Neural crest cell (in vitro differentiated cells): Measurements from ENCODE around the gene SLC17A9. TPM values are rescaled to one million over a fixed set of nuclear protein-coding genes. Genes with fewer than 3 reads are reported as not detected.

ENCODE experiments used
- DNase-seq: peaks from one replicate; pipeline ENCODE4 v3.0.0; 2021; ENCODE audit warnings: low read depth, mixed read lengths, low spot score
- H3K27ac Mint-ChIP-seq: one replicate; pipeline ENCODE4 v1.8.0; 2021; ENCODE audit warnings: mild to moderate bottlenecking, mixed read lengths; ENCODE audit not compliant: unreplicated experiment
- H3K27me3 Mint-ChIP-seq: 2 replicates; pipeline ENCODE4 v1.8.0; 2021; ENCODE audit warnings: low read depth, mild to moderate bottlenecking, mixed read lengths
- H3K36me3 Mint-ChIP-seq: 2 replicates; pipeline ENCODE4 v1.8.0; 2021; ENCODE audit warnings: low read depth, mild to moderate bottlenecking, mixed read lengths
- H3K4me1 Mint-ChIP-seq: 2 replicates; pipeline ENCODE4 v1.8.0; 2021; ENCODE audit warnings: mixed read lengths
- H3K4me3 Mint-ChIP-seq: one replicate; pipeline ENCODE4 v1.8.0; 2021; ENCODE audit warnings: mild to moderate bottlenecking, mixed read lengths
- H3K9me3 Mint-ChIP-seq: 2 replicates; pipeline ENCODE4 v1.8.0; 2021; ENCODE audit warnings: mixed read lengths
- total RNA-seq: library from RNA; stranded (reverse); gene quantifications from 2 replicates; pipeline ENCODE4 v1.2.1, GENCODE V29; 2021
- TF ChIP-seq, protein P1 (sequence below): fragments of 200-600 bp; sonication (generic); conservative IDR thresholded peaks from 2 replicates; pipeline ENCODE4 v1.5.0; 2021; ENCODE audit warnings: antibody characterized with exemption, mild to moderate bottlenecking

Gene SLC17A9
- total RNA-seq, 1 donor from 2014 or later: 1.2 TPM

DNA sequence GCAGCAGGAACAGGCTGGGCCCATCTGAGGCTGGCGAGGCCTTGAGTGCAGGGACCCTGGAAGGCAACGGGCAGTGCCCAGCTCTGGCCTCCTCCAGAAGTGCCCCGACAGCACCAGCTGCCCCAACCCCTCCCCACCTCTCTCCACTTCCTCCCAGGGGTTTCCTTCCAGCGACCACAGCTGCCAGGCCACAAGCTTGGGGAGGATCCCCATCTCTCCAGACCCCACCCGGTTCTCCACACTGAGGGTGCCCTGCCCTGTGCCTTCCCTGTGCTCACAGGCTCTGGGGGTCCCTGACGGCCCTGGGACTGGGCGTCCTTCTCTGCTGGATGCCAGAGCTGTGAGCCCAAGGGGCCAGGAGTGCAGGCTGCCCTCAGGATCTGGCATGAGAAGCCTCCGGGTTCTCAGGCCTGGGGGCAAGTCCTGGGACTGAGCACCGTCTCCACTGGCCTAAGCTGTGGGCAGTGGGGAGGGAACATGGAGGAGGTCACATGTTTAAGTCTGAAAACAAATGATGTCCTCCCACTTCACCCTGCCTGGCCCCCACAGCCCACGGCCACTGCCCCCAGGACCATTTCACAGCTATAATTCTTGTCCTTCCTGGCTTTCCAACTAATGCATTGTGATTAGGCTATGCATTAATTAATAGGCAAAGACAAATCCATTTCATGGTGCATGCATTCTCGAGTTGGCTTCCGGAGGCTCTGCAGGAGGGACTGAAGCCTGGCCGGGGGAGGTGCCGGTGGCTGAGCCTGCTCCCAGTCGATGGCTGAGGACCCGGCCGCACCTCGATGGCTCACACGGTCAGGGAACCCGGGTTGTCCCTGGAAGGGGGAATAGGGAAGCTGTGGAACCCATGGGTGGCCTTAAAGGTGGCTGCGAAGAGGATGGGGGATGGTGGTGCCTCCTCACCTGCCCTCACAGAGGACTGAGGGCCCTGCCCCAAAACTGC is 29.9 kb downstream of the SLC17A9 start:
- Mint-ChIP-seq H3K4me1 (peaks cover 42% of the 10 kb centered on the region), H3K27ac (no peak overlapping the region), H3K27me3 (peaks cover 28% of the 10 kb centered on the region), H3K9me3 (no peaks in the 10 kb centered on the region), H3K4me3 (no peak overlapping the region), H3K36me3 (no peaks in the 10 kb centered on the region)
- TF ChIP-seq, protein P1, sequence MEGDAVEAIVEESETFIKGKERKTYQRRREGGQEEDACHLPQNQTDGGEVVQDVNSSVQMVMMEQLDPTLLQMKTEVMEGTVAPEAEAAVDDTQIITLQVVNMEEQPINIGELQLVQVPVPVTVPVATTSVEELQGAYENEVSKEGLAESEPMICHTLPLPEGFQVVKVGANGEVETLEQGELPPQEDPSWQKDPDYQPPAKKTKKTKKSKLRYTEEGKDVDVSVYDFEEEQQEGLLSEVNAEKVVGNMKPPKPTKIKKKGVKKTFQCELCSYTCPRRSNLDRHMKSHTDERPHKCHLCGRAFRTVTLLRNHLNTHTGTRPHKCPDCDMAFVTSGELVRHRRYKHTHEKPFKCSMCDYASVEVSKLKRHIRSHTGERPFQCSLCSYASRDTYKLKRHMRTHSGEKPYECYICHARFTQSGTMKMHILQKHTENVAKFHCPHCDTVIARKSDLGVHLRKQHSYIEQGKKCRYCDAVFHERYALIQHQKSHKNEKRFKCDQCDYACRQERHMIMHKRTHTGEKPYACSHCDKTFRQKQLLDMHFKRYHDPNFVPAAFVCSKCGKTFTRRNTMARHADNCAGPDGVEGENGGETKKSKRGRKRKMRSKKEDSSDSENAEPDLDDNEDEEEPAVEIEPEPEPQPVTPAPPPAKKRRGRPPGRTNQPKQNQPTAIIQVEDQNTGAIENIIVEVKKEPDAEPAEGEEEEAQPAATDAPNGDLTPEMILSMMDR: no peak
- DNase-seq: no peak

DNA sequence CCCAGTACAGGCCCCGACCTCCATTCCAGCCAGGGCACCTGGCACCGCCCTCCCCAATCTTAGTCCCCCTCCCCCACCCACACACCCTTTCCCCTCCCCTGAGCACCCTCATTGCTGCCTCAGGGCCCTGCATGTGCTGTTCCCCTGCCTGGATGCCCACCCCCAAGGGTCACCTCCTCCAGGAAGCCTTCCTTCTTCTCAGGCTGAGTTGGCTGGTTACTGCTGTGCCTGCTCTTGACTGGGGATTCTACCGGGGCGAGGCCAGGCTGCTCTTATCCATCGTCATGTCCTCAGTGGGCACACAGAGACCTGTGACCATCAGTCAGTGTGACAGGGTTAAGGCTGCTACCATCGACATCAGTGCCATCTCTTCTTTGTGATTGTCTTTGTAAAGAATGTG is 30.7 kb downstream of the SLC17A9 start:
- Mint-ChIP-seq H3K9me3 (no peaks in the 10 kb centered on the region), H3K27ac (no peak overlapping the region), H3K4me3 (no peak overlapping the region), H3K36me3 (no peaks in the 10 kb centered on the region), H3K4me1 (peaks cover 42% of the 10 kb centered on the region), H3K27me3 (peaks cover 26% of the 10 kb centered on the region)
- DNase-seq: no peak
- TF ChIP-seq, protein P1: no peak

DNA sequence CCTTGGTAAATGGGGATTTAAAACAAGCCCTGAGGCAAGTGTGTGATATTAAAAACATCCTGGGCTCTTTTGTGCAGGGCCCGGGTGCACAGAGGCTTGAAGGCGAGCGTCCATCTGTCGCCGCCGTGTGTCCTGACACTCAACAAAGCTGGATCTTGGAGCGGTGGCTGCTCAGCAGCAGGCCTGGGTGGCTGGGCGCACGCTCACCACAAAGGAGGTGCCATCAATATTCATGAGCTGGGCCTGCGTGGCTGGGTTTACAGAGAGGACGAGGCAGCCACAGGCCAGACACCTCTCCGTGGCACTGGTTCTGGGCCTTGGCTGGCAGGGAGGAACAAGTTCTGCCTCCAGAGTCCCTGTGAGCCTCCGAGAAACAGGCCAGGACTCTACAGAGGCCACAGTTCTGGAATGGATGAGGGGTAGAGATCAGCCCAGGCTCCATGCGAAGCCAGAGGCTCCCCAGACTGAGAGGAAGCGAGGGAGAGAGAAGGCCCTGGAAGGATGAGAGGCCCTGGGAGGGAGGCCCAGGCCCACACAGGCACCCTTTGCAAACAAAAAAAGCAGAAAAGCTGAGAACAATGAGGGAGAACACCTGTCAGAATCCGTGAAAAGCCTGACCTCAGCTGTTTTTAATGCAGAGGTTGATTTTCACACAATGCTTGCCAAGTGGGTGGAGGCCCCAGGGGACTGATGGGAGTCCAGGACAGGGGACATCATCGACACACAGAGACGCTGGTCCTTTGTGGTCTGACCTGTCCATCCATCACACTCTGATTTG is 32.3 kb downstream of the SLC17A9 start:
- Mint-ChIP-seq H3K27me3 (peaks cover 17% of the 10 kb centered on the region), H3K27ac (peak overlapping the region; percentile 98), H3K9me3 (no peaks in the 10 kb centered on the region), H3K4me1 (peaks cover 34% of the 10 kb centered on the region), H3K4me3 (no peak overlapping the region), H3K36me3 (no peaks in the 10 kb centered on the region)
- peak; percentile 40 for DNase-seq
- TF ChIP-seq, protein P1: no peak

DNA sequence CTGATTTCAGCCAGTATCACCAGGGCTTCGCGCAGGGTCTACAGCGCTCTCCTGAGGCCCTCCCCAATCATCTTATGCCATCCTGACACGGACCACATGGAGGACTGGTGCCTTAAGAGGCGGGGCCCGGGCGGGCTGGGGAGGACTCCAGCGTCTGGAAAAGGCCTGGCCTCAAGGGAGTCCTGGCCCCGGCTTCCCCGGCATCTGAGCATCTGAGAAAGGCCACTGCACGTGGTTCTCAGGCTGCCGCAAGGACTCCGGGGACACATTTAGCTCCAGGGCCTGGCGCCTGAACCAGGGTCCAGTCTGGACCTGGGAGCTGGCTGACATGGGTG is 32.9 kb downstream of the SLC17A9 start:
- H3K4me3 Mint-ChIP-seq: no peak overlapping the region
- no peaks in the 10 kb centered on the region for H3K9me3 Mint-ChIP-seq
- TF ChIP-seq, protein P1: no peak
- H3K27me3 Mint-ChIP-seq: peaks cover 15% of the 10 kb centered on the region
- no peak overlapping the region for H3K27ac Mint-ChIP-seq
- H3K4me1 Mint-ChIP-seq: peaks cover 30% of the 10 kb centered on the region
- no peaks in the 10 kb centered on the region for H3K36me3 Mint-ChIP-seq
- no peak for DNase-seq

DNA sequence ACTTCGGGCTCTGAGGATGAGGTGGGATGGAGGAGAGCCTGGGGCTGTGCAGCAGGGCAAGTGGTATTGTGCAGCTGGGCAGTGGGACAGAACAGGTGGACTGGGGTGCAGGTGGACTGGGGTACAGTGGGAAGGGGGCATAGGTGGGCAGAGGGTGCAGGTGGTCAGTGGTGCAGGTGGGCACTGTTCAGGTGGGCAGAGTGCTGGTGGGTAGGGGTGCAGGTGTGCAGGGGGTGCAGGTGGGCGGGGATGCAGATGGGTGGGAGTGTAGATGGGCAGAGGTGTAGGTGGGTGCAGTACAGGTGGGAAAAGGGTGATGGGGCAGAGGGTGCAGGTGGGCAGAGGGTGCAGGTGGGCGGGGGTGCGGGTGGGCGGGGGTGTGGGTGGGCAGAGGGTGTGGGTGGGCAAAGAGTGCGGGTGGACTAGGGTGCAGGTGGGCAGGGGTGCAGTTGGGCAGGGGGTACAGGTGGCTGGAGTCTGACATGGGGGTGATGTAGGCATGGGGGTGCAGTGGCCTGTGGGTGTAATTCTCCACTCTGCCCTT is 33.8 kb downstream of the SLC17A9 start:
- Mint-ChIP-seq H3K4me3 (no peak overlapping the region), H3K27me3 (peaks cover 17% of the 10 kb centered on the region), H3K36me3 (no peaks in the 10 kb centered on the region), H3K9me3 (no peaks in the 10 kb centered on the region), H3K4me1 (peaks cover 21% of the 10 kb centered on the region), H3K27ac (no peak overlapping the region)
- TF ChIP-seq, protein P1: no peak
- no peak for DNase-seq
